ENCODE results near the gene POLL.

POLL gene

DNA sequence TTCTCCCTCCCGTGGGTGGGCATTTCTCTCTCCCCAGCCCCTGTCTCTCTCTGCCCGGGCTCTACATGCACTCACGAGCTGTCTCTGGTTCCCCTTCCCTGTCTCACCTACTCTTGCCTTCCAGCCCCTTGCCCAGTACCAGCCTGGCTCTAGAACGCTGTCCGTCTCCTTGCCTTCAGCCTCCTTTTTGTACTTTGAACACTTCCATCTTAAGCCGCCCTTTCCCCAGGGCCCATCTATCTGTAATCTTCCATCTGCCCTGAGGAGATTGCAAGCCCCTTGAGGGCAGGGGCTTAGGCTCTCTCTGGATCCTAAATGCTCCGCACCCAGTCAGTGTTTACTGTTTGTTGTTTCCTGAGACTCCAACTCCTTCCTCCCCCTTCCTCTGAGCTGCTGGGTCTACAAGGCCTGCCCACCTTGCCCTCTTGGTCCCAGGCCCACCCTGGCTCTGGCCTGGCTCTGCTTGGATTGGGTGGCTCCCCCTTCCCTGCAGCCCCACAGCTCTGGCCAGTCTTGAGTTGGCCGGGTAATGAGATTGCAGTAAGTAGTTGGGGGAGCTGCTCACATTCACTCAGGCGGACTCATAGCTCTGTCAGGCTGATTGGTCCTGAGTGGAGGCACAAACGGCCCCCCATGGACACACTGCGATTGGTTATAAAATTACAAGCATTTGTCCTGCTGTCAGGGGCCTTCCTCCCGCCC, 28.3 kb downstream of the POLL start:
- DNase-seq: no peak

DNA sequence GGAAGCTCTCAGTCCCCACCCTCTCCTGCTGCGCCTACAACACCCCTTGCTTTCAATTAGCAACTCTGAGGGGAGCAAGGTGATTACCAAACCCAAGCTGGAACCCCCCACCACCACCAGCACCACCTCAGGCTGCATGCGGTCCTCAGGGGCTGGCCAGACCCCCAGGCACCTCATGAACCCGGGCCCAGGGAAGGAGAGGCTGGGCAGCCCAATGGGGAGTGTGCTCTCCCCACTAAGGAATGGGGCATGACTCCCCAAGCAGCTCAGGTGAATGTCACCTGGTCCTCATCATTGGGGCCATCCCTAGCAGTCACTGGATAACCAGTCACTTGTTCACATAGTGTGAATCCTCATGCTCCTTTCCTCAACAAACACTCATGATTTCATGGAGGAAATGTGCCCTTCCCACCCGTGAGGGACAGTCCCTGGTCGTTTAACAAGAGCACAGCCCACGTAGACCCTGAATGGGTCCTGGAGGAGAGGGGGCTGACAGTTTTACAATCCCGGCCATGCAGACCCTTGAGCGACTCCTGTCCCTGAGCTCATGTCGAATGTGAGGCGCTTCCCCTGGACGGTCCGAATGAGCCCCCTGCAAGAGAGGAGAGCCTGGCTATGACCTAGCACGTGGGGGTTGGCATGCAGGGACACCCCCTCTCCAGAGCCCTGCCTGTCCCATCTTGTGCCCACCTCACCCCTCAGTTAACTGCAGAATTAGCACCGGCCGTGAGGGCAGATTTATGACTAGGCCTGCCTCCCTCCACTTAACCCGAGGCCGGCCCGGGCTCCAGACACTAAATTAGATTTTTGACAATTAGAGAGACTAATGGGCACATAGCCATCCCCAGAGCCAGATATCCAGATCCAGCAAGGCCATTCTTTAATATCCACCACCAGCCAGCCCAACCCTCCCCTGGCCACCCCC, 29.1 kb downstream of the POLL start:
- DNase-seq: no peak

- DNase-seq: no peak
These were observed 29.9 kb downstream of the POLL start for GRCh38 chr10:101558204-101558603.

- DNase-seq: no peak
These were observed 30.5 kb downstream of the POLL start for GRCh38 chr10:101557541-101557940.

DNA sequence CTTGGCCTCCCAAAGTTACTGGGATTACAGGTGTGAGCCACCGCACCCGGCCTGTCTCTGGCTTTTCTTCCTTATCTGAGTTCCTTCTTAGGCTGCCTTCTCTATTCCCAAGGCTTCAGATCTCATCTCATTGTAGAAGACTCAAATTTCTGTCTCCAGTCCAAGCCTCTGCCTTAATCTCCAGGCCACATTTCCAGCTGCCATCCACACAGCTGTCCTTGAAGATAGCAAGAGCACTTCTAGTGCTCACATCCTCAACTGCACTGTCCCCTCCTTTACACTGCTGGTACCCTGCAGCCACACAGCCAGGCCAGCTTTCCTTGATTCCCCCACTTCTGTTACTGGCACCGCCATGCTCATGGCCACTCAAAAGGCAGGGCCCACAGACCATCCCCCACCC, 35.6 kb downstream of the POLL start:
- DNase-seq: no peak

DNA sequence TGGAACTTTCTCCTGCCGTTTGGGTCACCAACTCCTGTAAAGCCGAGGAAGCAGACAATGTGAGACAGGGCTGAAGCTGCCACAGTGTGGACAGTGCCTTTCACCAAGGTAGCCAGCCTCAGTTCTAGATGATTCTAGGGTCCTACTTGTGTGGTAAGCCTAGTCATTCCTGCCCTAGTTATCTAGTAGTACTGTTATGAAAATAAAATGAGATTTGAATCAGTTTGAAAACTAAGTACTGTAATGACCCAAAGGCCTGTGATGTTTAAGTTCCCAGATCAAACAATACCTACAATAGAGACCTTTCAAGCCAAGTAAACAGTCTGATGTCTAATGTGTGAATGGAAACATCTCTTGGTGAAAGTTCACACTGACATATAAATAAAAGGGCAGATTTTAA, 37.1 kb downstream of the POLL start:
- no peak for DNase-seq

GRCh38 chr10:101545898-101546297, 42.2 kb downstream of the POLL start:
- DNase-seq: no peak

DNA sequence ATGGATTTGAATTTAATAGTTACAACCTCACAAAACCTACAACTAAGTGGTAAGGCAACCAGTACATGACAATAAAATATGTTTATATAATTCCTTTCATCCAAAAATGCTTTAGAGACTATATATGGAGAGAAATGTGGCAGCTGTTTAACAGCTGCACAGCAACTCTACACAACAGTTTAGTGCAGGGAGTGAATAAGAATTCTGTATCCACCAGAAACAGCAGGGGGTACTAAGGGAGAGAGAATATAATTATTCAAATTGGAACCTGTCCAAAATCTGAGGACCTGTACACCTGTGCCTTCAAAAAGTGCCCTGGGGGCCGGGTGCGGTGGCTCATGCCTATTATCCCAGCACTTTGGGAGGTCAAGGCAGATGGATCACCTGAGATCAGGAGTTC, 49.6 kb downstream of the POLL start:
- DNase-seq: no peak

DNA sequence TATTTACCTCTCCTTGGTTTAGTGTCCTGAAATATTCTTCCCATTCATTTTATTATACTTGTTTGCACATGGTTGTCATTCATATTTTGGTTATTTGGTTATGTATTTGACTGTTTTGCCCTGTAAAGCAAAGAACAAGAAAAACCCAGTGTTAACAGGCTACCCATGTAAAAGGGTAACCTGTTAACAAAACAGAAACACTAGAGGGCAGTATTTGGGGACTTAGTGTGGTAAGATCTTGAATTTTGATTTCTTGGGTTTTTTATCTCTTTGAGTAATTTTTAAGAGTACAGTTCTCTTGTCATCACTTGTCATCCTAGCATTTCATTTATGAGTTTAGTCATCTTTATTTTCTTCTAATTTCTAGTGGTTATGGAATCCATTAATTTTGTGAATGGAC, 51.3 kb downstream of the POLL start:
- DNase-seq: no peak

DNA sequence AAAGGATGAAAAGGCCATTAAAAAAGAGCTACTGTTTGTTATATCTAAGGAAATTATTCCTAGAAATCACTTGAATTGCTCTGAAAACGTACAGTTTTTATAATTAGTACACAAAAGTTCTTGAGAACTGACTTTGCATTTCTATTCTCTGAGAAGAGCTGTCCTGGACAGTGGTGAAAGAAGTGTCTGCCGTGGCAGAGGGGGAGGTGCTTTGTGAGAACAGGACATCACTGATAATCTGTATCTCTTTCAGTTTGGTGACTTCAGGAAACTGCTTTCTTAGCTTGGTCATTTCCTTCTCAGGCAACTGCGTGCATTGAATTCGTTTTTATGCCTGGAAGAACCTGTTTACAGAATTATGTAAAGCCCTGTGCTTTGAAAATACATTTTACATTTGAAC, 52.1 kb downstream of the POLL start:
- no peak for DNase-seq

DNA sequence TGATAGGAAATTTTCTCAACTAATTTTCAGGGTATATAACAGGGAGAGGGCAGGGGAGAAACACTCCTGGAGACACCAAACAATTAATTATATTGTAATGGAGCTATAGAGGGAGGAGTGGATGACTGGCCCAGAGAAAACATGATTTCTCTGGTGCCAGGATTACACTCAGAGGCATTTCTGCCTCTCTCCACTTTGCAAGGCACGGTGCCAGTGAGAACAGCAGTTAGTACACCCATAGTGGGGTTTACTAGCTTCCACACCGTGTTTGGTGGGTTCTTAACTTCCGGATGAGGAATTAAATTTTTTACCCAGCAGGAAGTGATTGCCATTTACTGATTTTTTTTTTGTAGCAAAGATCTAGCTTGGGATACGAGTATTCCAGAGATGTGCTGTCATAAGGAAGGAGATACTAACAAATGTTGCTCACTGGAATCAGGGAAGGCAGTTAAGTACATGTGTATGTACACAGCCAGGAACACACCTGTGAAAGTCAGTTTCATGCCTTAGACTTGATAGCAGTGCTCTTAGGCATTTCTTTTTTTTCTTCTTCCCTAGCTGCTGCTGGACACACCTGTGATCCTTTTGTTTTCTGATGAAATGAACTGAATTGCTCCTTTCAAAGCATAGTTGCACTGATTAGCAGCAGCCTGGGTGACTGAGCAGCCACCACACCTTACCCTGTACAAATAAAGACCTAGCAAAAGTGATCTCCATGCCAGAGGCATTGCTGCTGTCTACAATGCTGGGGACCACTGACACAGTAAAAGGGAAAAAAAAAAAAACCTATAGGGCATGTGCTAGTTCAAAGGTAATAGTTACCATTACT, 58.1 kb downstream of the POLL start:
- DNase-seq: no peak

DNA sequence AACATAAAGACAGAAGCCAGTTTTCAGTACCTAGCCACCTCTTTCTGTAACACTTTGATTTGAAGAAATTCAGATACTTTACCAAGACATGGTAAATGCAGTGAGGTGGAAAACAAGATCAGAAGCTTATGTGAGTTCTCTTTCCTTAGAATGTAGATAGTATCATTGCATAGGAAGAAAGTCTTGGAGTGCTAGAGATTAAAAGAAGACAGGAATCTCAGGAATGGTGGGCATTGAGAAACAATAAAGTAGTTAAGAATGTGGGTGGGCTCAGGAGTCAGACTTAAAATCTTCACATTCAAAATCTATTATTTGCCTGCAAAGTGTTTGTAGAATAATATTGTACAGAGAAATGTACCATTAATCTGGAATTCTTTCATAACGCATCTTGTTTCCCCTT, 58.9 kb downstream of the POLL start:
- no peak for DNase-seq
